Measurements from ENCODE around the gene MRPL12. TPM values are rescaled to one million over a fixed set of nuclear protein-coding genes. Genes with fewer than 3 reads are reported as not detected.

The MRPL12 gene
- total and polyA plus RNA-seq, 2 experiments from 2014 or later, result 50.9 to 153 TPM

DNA sequence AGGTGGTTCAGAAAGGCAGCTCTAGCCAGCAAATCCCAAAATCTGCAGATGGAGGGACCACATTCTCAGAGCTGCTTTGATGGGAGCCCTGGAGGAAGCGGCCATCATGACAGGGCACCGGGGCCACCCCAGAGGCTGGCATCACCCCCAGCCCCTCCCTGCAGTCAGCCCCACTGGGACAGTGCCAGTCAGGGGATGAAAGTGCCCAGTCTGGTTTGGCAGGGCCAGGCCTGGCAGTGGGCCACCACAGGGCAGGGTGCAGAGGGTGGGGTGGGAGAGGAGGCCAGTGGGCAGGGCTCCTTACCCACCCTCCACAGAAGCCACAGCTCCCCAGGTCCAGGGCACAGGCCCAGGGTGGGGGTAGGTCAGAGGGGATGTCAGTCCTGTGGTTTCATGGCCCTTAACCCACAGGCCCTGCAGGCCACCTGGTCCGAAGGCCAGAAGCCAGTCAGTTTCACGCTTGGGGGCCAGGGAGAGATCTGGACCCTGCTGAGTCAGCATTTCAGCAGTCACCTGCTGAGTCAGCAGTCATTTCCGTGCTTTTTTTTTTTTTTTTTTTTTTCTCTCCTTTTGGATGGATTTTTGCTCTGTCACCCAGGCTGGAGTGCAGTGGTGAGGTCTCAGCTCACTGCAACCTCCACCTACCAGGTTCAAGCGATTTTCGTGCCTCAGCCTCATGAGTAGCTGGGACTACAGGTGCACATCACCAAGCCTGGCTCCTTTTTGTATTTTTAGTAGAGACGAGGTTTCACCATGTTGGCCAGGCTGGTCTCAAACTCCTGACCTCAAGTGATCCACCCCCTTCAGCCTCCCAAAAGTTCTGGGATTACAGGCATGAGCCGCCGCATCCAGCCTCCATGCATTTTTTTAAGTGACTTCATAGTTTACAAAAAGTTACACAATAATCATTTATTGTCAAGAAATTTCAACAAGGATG is 19.3 kb downstream of the MRPL12 start:
- H3K4me3 ChIP-seq, result no peak overlapping the region
- TF ChIP-seq, protein P1, sequence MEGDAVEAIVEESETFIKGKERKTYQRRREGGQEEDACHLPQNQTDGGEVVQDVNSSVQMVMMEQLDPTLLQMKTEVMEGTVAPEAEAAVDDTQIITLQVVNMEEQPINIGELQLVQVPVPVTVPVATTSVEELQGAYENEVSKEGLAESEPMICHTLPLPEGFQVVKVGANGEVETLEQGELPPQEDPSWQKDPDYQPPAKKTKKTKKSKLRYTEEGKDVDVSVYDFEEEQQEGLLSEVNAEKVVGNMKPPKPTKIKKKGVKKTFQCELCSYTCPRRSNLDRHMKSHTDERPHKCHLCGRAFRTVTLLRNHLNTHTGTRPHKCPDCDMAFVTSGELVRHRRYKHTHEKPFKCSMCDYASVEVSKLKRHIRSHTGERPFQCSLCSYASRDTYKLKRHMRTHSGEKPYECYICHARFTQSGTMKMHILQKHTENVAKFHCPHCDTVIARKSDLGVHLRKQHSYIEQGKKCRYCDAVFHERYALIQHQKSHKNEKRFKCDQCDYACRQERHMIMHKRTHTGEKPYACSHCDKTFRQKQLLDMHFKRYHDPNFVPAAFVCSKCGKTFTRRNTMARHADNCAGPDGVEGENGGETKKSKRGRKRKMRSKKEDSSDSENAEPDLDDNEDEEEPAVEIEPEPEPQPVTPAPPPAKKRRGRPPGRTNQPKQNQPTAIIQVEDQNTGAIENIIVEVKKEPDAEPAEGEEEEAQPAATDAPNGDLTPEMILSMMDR (conservative IDR thresholded peaks at IDR 0.05; ENCODE audit: low read depth in 2 of 2), result no peak
- TF ChIP-seq, protein P2, sequence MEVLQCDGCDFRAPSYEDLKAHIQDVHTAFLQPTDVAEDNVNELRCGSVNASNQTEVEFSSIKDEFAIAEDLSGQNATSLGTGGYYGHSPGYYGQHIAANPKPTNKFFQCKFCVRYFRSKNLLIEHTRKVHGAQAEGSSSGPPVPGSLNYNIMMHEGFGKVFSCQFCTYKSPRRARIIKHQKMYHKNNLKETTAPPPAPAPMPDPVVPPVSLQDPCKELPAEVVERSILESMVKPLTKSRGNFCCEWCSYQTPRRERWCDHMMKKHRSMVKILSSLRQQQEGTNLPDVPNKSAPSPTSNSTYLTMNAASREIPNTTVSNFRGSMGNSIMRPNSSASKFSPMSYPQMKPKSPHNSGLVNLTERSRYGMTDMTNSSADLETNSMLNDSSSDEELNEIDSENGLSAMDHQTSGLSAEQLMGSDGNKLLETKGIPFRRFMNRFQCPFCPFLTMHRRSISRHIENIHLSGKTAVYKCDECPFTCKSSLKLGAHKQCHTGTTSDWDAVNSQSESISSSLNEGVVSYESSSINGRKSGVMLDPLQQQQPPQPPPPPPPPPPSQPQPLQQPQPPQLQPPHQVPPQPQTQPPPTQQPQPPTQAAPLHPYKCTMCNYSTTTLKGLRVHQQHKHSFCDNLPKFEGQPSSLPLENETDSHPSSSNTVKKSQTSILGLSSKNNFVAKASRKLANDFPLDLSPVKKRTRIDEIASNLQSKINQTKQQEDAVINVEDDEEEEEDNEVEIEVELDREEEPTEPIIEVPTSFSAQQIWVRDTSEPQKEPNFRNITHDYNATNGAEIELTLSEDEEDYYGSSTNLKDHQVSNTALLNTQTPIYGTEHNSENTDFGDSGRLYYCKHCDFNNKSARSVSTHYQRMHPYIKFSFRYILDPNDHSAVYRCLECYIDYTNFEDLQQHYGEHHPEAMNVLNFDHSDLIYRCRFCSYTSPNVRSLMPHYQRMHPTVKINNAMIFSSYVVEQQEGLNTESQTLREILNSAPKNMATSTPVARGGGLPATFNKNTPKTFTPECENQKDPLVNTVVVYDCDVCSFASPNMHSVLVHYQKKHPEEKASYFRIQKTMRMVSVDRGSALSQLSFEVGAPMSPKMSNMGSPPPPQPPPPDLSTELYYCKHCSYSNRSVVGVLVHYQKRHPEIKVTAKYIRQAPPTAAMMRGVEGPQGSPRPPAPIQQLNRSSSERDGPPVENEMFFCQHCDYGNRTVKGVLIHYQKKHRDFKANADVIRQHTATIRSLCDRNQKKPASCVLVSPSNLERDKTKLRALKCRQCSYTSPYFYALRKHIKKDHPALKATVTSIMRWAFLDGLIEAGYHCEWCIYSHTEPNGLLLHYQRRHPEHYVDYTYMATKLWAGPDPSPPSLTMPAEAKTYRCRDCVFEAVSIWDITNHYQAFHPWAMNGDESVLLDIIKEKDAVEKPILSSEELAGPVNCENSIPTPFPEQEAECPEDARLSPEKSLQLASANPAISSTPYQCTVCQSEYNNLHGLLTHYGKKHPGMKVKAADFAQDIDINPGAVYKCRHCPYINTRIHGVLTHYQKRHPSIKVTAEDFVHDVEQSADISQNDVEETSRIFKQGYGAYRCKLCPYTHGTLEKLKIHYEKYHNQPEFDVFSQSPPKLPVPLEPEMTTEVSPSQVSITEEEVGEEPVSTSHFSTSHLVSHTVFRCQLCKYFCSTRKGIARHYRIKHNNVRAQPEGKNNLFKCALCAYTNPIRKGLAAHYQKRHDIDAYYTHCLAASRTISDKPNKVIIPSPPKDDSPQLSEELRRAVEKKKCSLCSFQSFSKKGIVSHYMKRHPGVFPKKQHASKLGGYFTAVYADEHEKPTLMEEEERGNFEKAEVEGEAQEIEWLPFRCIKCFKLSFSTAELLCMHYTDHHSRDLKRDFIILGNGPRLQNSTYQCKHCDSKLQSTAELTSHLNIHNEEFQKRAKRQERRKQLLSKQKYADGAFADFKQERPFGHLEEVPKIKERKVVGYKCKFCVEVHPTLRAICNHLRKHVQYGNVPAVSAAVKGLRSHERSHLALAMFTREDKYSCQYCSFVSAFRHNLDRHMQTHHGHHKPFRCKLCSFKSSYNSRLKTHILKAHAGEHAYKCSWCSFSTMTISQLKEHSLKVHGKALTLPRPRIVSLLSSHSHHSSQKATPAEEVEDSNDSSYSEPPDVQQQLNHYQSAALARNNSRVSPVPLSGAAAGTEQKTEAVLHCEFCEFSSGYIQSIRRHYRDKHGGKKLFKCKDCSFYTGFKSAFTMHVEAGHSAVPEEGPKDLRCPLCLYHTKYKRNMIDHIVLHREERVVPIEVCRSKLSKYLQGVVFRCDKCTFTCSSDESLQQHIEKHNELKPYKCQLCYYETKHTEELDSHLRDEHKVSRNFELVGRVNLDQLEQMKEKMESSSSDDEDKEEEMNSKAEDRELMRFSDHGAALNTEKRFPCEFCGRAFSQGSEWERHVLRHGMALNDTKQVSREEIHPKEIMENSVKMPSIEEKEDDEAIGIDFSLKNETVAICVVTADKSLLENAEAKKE (CRISPR knock-in tag; IDR thresholded peaks at IDR 0.05), result no peak
- no peak for TF ChIP-seq EZH2phosphoT487 (IDR thresholded peaks at IDR 0.05; ENCODE audit: unreplicated experiment)
- no peak for TF ChIP-seq POLR2AphosphoS5 (IDR thresholded peaks at IDR 0.05; ENCODE audit: low read depth)
- no peak for TF ChIP-seq NANOG (IDR thresholded peaks at IDR 0.05; ENCODE audit: borderline replicate concordance)
- no peak for TF ChIP-seq ZNF331 (CRISPR knock-in tag; IDR thresholded peaks at IDR 0.05; ENCODE audit: low read depth)
- TF ChIP-seq, protein P3, sequence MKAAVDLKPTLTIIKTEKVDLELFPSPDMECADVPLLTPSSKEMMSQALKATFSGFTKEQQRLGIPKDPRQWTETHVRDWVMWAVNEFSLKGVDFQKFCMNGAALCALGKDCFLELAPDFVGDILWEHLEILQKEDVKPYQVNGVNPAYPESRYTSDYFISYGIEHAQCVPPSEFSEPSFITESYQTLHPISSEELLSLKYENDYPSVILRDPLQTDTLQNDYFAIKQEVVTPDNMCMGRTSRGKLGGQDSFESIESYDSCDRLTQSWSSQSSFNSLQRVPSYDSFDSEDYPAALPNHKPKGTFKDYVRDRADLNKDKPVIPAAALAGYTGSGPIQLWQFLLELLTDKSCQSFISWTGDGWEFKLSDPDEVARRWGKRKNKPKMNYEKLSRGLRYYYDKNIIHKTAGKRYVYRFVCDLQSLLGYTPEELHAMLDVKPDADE (IDR thresholded peaks at IDR 0.05), result no peak
- no peak for TF ChIP-seq CREB1 (CRISPR knock-in tag; IDR thresholded peaks at IDR 0.05; ENCODE audit: low read depth)
- TF ChIP-seq EZH2 (IDR thresholded peaks at IDR 0.05; ENCODE audit: low read depth, unreplicated experiment), result no peak
- no peak for TF ChIP-seq JUNB (IDR thresholded peaks at IDR 0.05; ENCODE audit: unreplicated experiment)
- TF ChIP-seq STAT1 (IDR thresholded peaks at IDR 0.05; ENCODE audit: unreplicated experiment), result no peak
- TF ChIP-seq, protein P4, sequence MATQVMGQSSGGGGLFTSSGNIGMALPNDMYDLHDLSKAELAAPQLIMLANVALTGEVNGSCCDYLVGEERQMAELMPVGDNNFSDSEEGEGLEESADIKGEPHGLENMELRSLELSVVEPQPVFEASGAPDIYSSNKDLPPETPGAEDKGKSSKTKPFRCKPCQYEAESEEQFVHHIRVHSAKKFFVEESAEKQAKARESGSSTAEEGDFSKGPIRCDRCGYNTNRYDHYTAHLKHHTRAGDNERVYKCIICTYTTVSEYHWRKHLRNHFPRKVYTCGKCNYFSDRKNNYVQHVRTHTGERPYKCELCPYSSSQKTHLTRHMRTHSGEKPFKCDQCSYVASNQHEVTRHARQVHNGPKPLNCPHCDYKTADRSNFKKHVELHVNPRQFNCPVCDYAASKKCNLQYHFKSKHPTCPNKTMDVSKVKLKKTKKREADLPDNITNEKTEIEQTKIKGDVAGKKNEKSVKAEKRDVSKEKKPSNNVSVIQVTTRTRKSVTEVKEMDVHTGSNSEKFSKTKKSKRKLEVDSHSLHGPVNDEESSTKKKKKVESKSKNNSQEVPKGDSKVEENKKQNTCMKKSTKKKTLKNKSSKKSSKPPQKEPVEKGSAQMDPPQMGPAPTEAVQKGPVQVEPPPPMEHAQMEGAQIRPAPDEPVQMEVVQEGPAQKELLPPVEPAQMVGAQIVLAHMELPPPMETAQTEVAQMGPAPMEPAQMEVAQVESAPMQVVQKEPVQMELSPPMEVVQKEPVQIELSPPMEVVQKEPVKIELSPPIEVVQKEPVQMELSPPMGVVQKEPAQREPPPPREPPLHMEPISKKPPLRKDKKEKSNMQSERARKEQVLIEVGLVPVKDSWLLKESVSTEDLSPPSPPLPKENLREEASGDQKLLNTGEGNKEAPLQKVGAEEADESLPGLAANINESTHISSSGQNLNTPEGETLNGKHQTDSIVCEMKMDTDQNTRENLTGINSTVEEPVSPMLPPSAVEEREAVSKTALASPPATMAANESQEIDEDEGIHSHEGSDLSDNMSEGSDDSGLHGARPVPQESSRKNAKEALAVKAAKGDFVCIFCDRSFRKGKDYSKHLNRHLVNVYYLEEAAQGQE (IDR thresholded peaks at IDR 0.05; ENCODE audit: unreplicated experiment), result no peak
- TF ChIP-seq ZNF114 (CRISPR knock-in tag; IDR thresholded peaks at IDR 0.05), result no peak

More for the DNA sequence above, 19.3 kb downstream of the MRPL12 start:
- Mint-ChIP-seq H3K36me3 (ENCODE audit: low read depth) (peaks cover 8% of the 10 kb centered on the region; the same call in 2 of the 3 replicates), H3K4me1 (peaks cover 17% of the 10 kb centered on the region), H3K4me3 (no peak overlapping the region), H3K27me3 (ENCODE audit: insufficient read depth, low read depth, poor library complexity) (peaks cover 13% of the 10 kb centered on the region), H3K9me3 (no peaks in the 10 kb centered on the region; the same call in 2 of the 3 replicates), H3K27ac (peak overlapping the region; percentile 85)
- ATAC-seq (peak; percentile 46), DNase-seq (ENCODE audit: low spot score) (no peak)
- no peaks in the 10 kb centered on the region for H3K36me3 ChIP-seq (ENCODE audit: insufficient read depth)
- H4K20me1 ChIP-seq (replicated peaks; ENCODE audit: insufficient read depth), result no peaks in the 10 kb centered on the region
- H3K4me1 ChIP-seq (ENCODE audit: insufficient read depth), result peaks cover 6% of the 10 kb centered on the region; the same call in 1 of the 2 replicates
- H3K9me2 ChIP-seq (ENCODE audit: insufficient read depth), result no peaks in the 10 kb centered on the region
- no peaks in the 10 kb centered on the region for H3K27me3 ChIP-seq (ENCODE audit: insufficient read depth)
- H3K79me2 ChIP-seq (replicated peaks; ENCODE audit: insufficient read depth), result no peaks in the 10 kb centered on the region
- peaks cover 17% of the 10 kb centered on the region; the same call in 1 of the 2 replicates for H3F3A ChIP-seq (replicated peaks; ENCODE audit: low read depth)
- H3K4me2 ChIP-seq, result no peak overlapping the region
- 0 out of 2 replicates have a peak overlapping the region, but pooled peaks have one; percentile 39 for H3K27ac ChIP-seq (ENCODE audit: low read depth)
- no peak overlapping the region for H2AFZ ChIP-seq

Data from GM23338 (cell line).